Body of pancreas (tissue), 4 donors: Measurements from ENCODE around the gene SNX5.

Source experiments
- POLR2A ChIP-seq, 3 donors: fragments of 450-650 bp; IDR thresholded peaks; one replicate each; pipeline ENCODE4 v1.6.1; 2016; ENCODE audit warnings: antibody characterized with exemption in 3 of 3, mild to moderate bottlenecking in 2 of 3
- TF ChIP-seq, protein P1 (sequence below), 7 experiments: fragments of 450-650 bp in 4 of 7; fragments of 200-600 bp in 3 of 7; sonication (generic) in 3 of 7; IDR thresholded peaks; one replicate each; pipeline ENCODE4 v1.5.1; 2016 to 2019; ENCODE audit warnings: antibody characterized with exemption in 7 of 7

GRCh38 chr20:17998446-17998845 lies 29.9 kb upstream of the SNX5 start:
- TF ChIP-seq, protein P1, sequence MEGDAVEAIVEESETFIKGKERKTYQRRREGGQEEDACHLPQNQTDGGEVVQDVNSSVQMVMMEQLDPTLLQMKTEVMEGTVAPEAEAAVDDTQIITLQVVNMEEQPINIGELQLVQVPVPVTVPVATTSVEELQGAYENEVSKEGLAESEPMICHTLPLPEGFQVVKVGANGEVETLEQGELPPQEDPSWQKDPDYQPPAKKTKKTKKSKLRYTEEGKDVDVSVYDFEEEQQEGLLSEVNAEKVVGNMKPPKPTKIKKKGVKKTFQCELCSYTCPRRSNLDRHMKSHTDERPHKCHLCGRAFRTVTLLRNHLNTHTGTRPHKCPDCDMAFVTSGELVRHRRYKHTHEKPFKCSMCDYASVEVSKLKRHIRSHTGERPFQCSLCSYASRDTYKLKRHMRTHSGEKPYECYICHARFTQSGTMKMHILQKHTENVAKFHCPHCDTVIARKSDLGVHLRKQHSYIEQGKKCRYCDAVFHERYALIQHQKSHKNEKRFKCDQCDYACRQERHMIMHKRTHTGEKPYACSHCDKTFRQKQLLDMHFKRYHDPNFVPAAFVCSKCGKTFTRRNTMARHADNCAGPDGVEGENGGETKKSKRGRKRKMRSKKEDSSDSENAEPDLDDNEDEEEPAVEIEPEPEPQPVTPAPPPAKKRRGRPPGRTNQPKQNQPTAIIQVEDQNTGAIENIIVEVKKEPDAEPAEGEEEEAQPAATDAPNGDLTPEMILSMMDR (IDR thresholded peaks at IDR 0.05), result no peak
- no peak for TF ChIP-seq POLR2A (IDR thresholded peaks at IDR 0.05)
